Tibial nerve (tissue), 3 donors: Measurements from ENCODE around the gene TRAPPC2L.

ENCODE experiments used
- CTCF ChIP-seq, 5 experiments: fragments of 200-600 bp in 3 of 5; fragments of 450-650 bp in 2 of 5; sonication (generic) in 3 of 5; IDR thresholded peaks; one replicate each; pipeline ENCODE4 v1.5.1; 2016 to 2019; ENCODE audit warnings: antibody characterized with exemption in 5 of 5, mild to moderate bottlenecking in 3 of 5, moderate library complexity in 2 of 5
- POLR2A ChIP-seq, 2 donors: fragments of 450-650 bp; IDR thresholded peaks; one replicate each; pipeline ENCODE4 v1.6.1; 2017; ENCODE audit warnings: antibody characterized with exemption in 2 of 2, mild to moderate bottlenecking in 2 of 2, moderate library complexity in 2 of 2

- no peak for TF ChIP-seq CTCF (IDR thresholded peaks at IDR 0.05)
- no peak for TF ChIP-seq POLR2A (IDR thresholded peaks at IDR 0.05)
These were observed 38.4 kb downstream of the TRAPPC2L start for GRCh38 chr16:88895335-88895734.
